GM12878 (cell line): ENCODE results near the gene CNNM3.
A peak's percentile ranks its signal among the peaks of the same experiment; 100 is the strongest.

ENCODE experiments used
- BRCA1 ChIP-seq: IDR thresholded peaks from 2 replicates; pipeline ENCODE4 v1.6.1; 2011; ENCODE audit warnings: low read depth, low read length, improper control_type of control experiment
- EED ChIP-seq: sonication (generic); IDR thresholded peaks from 2 replicates; pipeline ENCODE4 v1.6.1; 2016; ENCODE audit warnings: antibody characterized with exemption, low read depth
- EZH2 ChIP-seq: IDR thresholded peaks from 2 replicates; pipeline ENCODE4 v1.6.1; 2012; ENCODE audit warnings: low read depth, mild to moderate bottlenecking, control low read depth, inconsistent platforms, low read length, borderline replicate concordance; ENCODE audit not compliant: control insufficient read depth
- IKZF2 ChIP-seq, 2 experiments: fragments of 450-650 bp; IDR thresholded peaks; 2 replicates each; pipeline ENCODE4 v1.6.1; 2017; ENCODE audit warnings: mild to moderate bottlenecking in 2 of 2, moderate library complexity in 2 of 2
- LARP7 ChIP-seq: fragments of 450-650 bp; IDR thresholded peaks from 2 replicates; pipeline ENCODE4 v1.6.1; 2017; ENCODE audit warnings: mild to moderate bottlenecking
- POLR2A ChIP-seq: IDR thresholded peaks from 2 replicates; pipeline ENCODE4 v1.6.1; 2011; ENCODE audit warnings: low read depth, mild to moderate bottlenecking, low read length
- SIN3A ChIP-seq: IDR thresholded peaks from 2 replicates; pipeline ENCODE4 v1.6.1; 2012; ENCODE audit warnings: low read depth, low read length, improper control_type of control experiment
- SIX5 ChIP-seq: IDR thresholded peaks from 2 replicates; pipeline ENCODE4 v1.6.1; 2011; ENCODE audit warnings: mild to moderate bottlenecking, low read depth, low read length, moderate library complexity; ENCODE audit not compliant: severe bottlenecking
- SREBF2 ChIP-seq: IDR thresholded peaks from 2 replicates; pipeline ENCODE4 v1.6.1; 2012; ENCODE audit warnings: mild to moderate bottlenecking, low read length
- ZNF274 ChIP-seq: IDR thresholded peaks from one replicate; pipeline ENCODE4 v1.8.0; 2011; ENCODE audit not compliant: insufficient read length, insufficient read depth
- TF ChIP-seq, protein P1 (sequence below): fragments of 450-650 bp; conservative IDR thresholded peaks from 2 replicates; pipeline ENCODE4 v1.6.1; 2017; ENCODE audit warnings: mild to moderate bottlenecking, moderate library complexity
- TF ChIP-seq, protein P2 (sequence below), 3 experiments: IDR thresholded peaks in 2 of 3; conservative IDR thresholded peaks in 1 of 3; 2 replicates each; pipeline ENCODE4 v1.5.1; 2011; ENCODE audit warnings: low read depth in 3 of 3, low read length in 3 of 3, mild to moderate bottlenecking in 3 of 3, control low read depth in 2 of 3, moderate library complexity in 2 of 3, inconsistent platforms in 1 of 3, mixed read lengths in 1 of 3; ENCODE audit not compliant: control insufficient read depth in 2 of 3, insufficient read depth in 1 of 3; ENCODE audit errors: extremely low read depth in 1 of 3

DNA sequence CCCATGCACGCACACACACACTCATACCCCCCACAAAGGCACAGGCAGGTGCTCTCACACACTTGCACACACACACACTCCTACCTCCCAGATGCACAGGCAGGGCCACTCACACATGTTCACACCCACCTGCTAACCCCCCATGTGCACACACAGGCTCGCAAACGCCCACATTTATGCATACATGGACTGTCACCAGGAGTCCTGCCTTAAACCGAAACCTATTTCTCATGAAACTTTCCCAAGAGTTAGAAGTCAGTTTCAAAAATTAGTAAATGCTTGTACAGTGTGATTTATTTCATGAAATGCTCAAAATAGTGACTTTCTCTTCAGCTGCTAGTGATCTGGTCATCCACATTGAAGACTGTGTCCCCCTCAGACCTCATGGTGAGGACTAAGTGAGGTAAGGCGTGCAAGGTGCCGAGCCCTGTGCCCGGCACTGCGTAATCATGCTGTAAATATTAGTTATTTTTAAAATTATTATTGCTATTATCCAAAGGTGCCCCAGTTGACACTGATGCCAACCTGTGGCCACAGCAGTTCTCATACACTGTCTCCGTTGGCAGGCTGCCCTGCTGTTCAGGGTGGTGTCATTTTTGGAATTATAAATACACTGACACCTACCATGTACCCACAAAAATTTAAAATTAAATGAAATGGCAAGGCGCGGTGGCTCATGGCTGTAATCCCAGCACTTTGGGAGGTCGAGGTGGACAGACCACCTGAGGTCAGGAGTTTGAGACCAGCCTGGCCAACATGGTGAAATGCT lies 43.0 kb upstream of the CNNM3 start:
- TF ChIP-seq SIN3A: no peak
- TF ChIP-seq IKZF2 (IDR thresholded peaks at IDR 0.05): peak; percentile 19 to 39; a peak in 1 of 4 replicates
- no peak for TF ChIP-seq SIX5
- TF ChIP-seq, protein P1, sequence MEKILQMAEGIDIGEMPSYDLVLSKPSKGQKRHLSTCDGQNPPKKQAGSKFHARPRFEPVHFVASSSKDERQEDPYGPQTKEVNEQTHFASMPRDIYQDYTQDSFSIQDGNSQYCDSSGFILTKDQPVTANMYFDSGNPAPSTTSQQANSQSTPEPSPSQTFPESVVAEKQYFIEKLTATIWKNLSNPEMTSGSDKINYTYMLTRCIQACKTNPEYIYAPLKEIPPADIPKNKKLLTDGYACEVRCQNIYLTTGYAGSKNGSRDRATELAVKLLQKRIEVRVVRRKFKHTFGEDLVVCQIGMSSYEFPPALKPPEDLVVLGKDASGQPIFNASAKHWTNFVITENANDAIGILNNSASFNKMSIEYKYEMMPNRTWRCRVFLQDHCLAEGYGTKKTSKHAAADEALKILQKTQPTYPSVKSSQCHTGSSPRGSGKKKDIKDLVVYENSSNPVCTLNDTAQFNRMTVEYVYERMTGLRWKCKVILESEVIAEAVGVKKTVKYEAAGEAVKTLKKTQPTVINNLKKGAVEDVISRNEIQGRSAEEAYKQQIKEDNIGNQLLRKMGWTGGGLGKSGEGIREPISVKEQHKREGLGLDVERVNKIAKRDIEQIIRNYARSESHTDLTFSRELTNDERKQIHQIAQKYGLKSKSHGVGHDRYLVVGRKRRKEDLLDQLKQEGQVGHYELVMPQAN: peak; percentile 35; the same call in 1 of the 2 replicates
- no peak for TF ChIP-seq BRCA1
- TF ChIP-seq EZH2: no peak
- TF ChIP-seq, protein P2, sequence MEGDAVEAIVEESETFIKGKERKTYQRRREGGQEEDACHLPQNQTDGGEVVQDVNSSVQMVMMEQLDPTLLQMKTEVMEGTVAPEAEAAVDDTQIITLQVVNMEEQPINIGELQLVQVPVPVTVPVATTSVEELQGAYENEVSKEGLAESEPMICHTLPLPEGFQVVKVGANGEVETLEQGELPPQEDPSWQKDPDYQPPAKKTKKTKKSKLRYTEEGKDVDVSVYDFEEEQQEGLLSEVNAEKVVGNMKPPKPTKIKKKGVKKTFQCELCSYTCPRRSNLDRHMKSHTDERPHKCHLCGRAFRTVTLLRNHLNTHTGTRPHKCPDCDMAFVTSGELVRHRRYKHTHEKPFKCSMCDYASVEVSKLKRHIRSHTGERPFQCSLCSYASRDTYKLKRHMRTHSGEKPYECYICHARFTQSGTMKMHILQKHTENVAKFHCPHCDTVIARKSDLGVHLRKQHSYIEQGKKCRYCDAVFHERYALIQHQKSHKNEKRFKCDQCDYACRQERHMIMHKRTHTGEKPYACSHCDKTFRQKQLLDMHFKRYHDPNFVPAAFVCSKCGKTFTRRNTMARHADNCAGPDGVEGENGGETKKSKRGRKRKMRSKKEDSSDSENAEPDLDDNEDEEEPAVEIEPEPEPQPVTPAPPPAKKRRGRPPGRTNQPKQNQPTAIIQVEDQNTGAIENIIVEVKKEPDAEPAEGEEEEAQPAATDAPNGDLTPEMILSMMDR (IDR thresholded peaks at IDR 0.05 in 2 of 3, conservative IDR thresholded peaks at IDR 0.05 in 1 of 3; ENCODE audit: control insufficient read depth in 2 of 3, extremely low read depth in 1 of 3, insufficient read depth in 1 of 3, low read depth in 3 of 3, low read length in 3 of 3): no peak
- no peak for TF ChIP-seq SREBF2
- TF ChIP-seq ZNF274: no peak
- no peak for TF ChIP-seq LARP7
- TF ChIP-seq POLR2A: no peak; the same call in 1 of the 2 replicates
- TF ChIP-seq EED: 0 out of 2 replicates have a peak, but pooled peaks have one; percentile 23
